Endothelial cell of umbilical vein (primary cell): ENCODE data around the gene STK38L. TPM values are rescaled to one million over a fixed set of nuclear protein-coding genes. Genes with fewer than 3 reads are reported as not detected.

Experiments used
- BruUV-seq: library from RNA; stranded (reverse); fragments of 400-500 nt; replicated peaks from 2 replicates; lab custom pipeline; 2021; lab: Mats Ljungman, UMichigan
- CTCF ChIA-PET: fragments of 300-600, 350-600 bp; sonication (Branson Sonifier 250); formaldehyde crosslinking; loops from one replicate; lab custom pipeline; 2021; ENCODE audit warnings: antibody characterized with exemption, inconsistent platforms; lab: Charles Lee
- POLR2A ChIA-PET: fragments of 300-600, 350-600 bp; sonication (Branson Sonifier 250); formaldehyde crosslinking; loops from one replicate; lab custom pipeline; 2021; ENCODE audit warnings: antibody characterized with exemption, inconsistent platforms; lab: Charles Lee
- DNase-seq: peaks from one replicate; pipeline ENCODE4 v3.0.0-alpha.2; 2011; ENCODE audit warnings: low read depth, low spot score
- FAIRE-seq: peaks from 2 replicates; lab custom pipeline; 2011; peaks lifted over from hg19 to GRCh38; lab: Jason Lieb, UNC
- H2AFZ ChIP-seq: 2 replicates; pipeline ENCODE4 v1.6.0; 2012; ENCODE audit warnings: low read depth, low read length, control low read depth, inconsistent platforms
- H3K27ac ChIP-seq: 2 replicates; pipeline ENCODE4 v1.5.1; 2011; ENCODE audit warnings: low read depth, mild to moderate bottlenecking, control low read depth, low read length, moderate library complexity; ENCODE audit not compliant: insufficient read depth
- H3K27me3 ChIP-seq, 2 experiments: 2 replicates each; pipeline versions ENCODE4 v1.6.0 to v1.6.1; 2011; ENCODE audit warnings: low read length in 2 of 2, mixed read lengths in 1 of 2; ENCODE audit not compliant: control insufficient read depth in 2 of 2, insufficient read depth in 2 of 2
- H3K36me3 ChIP-seq, 2 experiments: 2 replicates in 1 of 2; 3 replicates in 1 of 2; pipeline ENCODE4 v1.5.1; 2011; ENCODE audit warnings: low read length in 2 of 2, mild to moderate bottlenecking in 1 of 2, moderate library complexity in 1 of 2; ENCODE audit not compliant: control insufficient read depth in 2 of 2, insufficient read depth in 2 of 2; ENCODE audit errors: extremely low read depth in 1 of 2
- H3K4me1 ChIP-seq: 3 replicates; pipeline ENCODE4 v1.5.1; 2011; ENCODE audit warnings: mild to moderate bottlenecking, low read length; ENCODE audit not compliant: control insufficient read depth, insufficient read depth; ENCODE audit errors: extremely low read depth
- H3K4me2 ChIP-seq: 2 replicates; pipeline ENCODE4 v1.6.1; 2011; ENCODE audit warnings: low read length, control low read depth, mixed read lengths; ENCODE audit not compliant: insufficient read depth
- H3K4me3 ChIP-seq, 3 experiments: fragments of 200-600 bp in 1 of 3; sonication (generic), shearing (Covaris generic) in 1 of 3; replicated peaks in 1 of 3; 2 replicates each; pipeline ENCODE4 v1.5.1; 2011 to 2016; ENCODE audit warnings: control low read depth in 3 of 3, low read length in 3 of 3, mild to moderate bottlenecking in 2 of 3, inconsistent platforms in 1 of 3, low read depth in 1 of 3, moderate library complexity in 1 of 3; ENCODE audit not compliant: insufficient read depth in 1 of 3
- H3K79me2 ChIP-seq: 2 replicates; pipeline ENCODE4 v1.6.0; 2012; ENCODE audit warnings: low read length, inconsistent platforms; ENCODE audit not compliant: control insufficient read depth, insufficient read depth
- H3K9ac ChIP-seq: replicated peaks from 2 replicates; pipeline ENCODE3; 2011; ENCODE audit warnings: low read length, control low read depth; ENCODE audit not compliant: insufficient read depth; ENCODE audit errors: extremely low read depth
- H3K9me1 ChIP-seq: replicated peaks from 3 replicates; pipeline ENCODE4 v1.6.0; 2011; ENCODE audit warnings: mild to moderate bottlenecking, low read length; ENCODE audit not compliant: control insufficient read depth, insufficient read depth; ENCODE audit errors: extremely low read depth
- H3K9me3 ChIP-seq: replicated peaks from 2 replicates; pipeline ENCODE4 v1.5.1; 2012; ENCODE audit warnings: low read length, inconsistent platforms; ENCODE audit not compliant: control insufficient read depth, insufficient read depth
- H4K20me1 ChIP-seq: replicated peaks from 2 replicates; pipeline ENCODE3; 2011; ENCODE audit warnings: mild to moderate bottlenecking, low read length; ENCODE audit not compliant: control insufficient read depth, insufficient read depth; ENCODE audit errors: extremely low read depth
- EZH2 ChIP-seq: IDR thresholded peaks from 2 replicates; pipeline ENCODE4 v1.6.1; 2012; ENCODE audit warnings: borderline replicate concordance, low read depth, mild to moderate bottlenecking, moderate library complexity, low read length, inconsistent platforms; ENCODE audit not compliant: severe bottlenecking
- FOS ChIP-seq: IDR thresholded peaks from 2 replicates; pipeline ENCODE4 v1.6.1; 2011; ENCODE audit warnings: mild to moderate bottlenecking, low read length, moderate library complexity, borderline replicate concordance; ENCODE audit not compliant: insufficient read depth
- JUN ChIP-seq: IDR thresholded peaks from 2 replicates; pipeline ENCODE4 v1.6.1; 2011; ENCODE audit warnings: borderline replicate concordance, low read depth; ENCODE audit not compliant: insufficient read length, insufficient read depth
- MYC ChIP-seq: IDR thresholded peaks from one replicate; pipeline ENCODE4 v1.6.1; 2011; ENCODE audit warnings: mild to moderate bottlenecking, low read depth, low read length
- POLR2AphosphoS5 ChIP-seq: IDR thresholded peaks from 2 replicates; pipeline ENCODE4 v1.6.1; 2012; ENCODE audit warnings: low read depth, mild to moderate bottlenecking, control low read depth, low read length, moderate library complexity; ENCODE audit not compliant: insufficient read depth
- dilution Hi-C: fragments of 300-500 bp; cut with MboI; formaldehyde crosslinking; loops from one replicate; pipeline ENCODE4 v1.15.0; 2019; ENCODE audit warnings: low sequenced_read_pairs; ENCODE audit not compliant: extremely low pct_ligation_motif_present
- intact Hi-C: fragments of 100-400 bp; cut with micrococcal nuclease; formaldehyde crosslinking; loops from one replicate; pipeline ENCODE4 v1.10.0; 2022
- polyA plus RNA-seq, 4 experiments: library from polyadenylated mRNA; depleted of rRNA in 3 of 4; stranded (reverse) in 3 of 4; unstranded in 1 of 4; fragments of >200 nt; gene quantifications; 2 replicates each; pipeline versions ENCODE4 v1.2.1 to v1.2.3, GENCODE V29; 2011 to 2012; ENCODE audit warnings: missing spikeins in 1 of 4
- total RNA-seq: library from RNA; stranded (reverse); gene quantifications from 2 replicates; pipeline ENCODE4 v1.2.3, GENCODE V29; 2021
- TF ChIP-seq, protein P1 (sequence below): IDR thresholded peaks from 2 replicates; pipeline ENCODE4 v1.6.1; 2011; ENCODE audit not compliant: insufficient read depth, insufficient read length
- TF ChIP-seq, protein P2 (sequence below), 2 donors: IDR thresholded peaks; 1 replicate in 1 of 2; 2 replicates in 1 of 2; pipeline ENCODE4 v1.5.1; 2011; ENCODE audit warnings: low read length in 2 of 2, mild to moderate bottlenecking in 2 of 2, moderate library complexity in 2 of 2, control low read depth in 1 of 2, inconsistent platforms in 1 of 2, low read depth in 1 of 2; ENCODE audit not compliant: insufficient read depth in 1 of 2; ENCODE audit errors: extremely low read depth in 1 of 2

The STK38L gene
- total and polyA plus RNA-seq, 2 donors (not counting 3 experiments of a cell fraction or from before 2014, with no cell fraction given) = 14.7 to 58.4 TPM

DNA sequence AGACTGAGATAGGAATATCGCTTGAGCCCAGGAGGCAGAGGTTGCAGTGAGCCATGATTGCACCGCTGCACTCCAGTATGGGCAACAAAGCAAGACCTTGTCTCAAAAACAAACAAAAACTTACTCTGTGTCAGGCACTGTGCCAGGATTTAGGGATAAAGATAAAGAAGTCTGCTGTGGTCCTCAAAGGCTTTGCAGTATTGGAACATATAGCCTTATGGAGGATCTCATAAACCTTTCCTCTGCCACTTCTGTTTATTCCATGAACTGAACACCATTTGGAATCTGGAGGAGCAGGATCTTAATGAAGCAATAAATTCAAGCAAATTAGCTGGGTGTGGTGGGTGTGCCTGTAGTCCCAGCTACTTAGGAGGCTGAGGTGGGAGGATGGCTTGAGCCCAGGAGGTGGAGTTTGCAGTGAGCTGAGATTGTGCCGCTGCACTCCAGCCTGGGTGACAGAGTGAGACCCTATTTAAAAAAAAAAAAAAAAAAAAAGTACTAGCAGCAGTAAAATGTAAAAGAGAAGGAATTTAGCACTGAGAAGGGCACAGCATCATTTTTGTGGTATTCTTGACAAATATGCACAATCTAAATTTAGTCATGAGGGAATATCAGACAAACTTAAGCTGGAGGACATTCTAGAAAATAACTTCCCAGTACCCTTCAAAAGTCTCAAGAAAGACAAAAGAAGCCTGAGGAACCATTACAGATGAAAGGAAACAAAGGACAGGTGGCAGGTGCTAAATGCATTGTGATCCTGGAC lies 115.7 kb downstream of the STK38L start:
- H3K9me3 ChIP-seq = no peaks in the 10 kb centered on the region
- ChIA-PET POLR2A (no interaction called here), CTCF (interaction anchor here (0.7 kb wide), 1 partner anchor 110 kb away, joined by 4 read pairs; no protein-coding TSS in a partner anchor)
- H3K79me2 ChIP-seq = peaks cover 29% of the 10 kb centered on the region
- dilution Hi-C loops = no loop called here
- no peak overlapping the region for H3K4me2 ChIP-seq
- H3K4me3 ChIP-seq = no peak overlapping the region
- DNase-seq (no peak), FAIRE-seq (no peak)
- H3K4me1 ChIP-seq = no peaks in the 10 kb centered on the region
- no peak overlapping the region for H3K9ac ChIP-seq
- H4K20me1 ChIP-seq = peaks cover 2% of the 10 kb centered on the region
- intact Hi-C loops = no loop called here
- TF ChIP-seq MYC (no peak), JUN (no peak), EZH2 (no peak), POLR2AphosphoS5 (no peak), FOS (no peak)
- TF ChIP-seq, protein P1, sequence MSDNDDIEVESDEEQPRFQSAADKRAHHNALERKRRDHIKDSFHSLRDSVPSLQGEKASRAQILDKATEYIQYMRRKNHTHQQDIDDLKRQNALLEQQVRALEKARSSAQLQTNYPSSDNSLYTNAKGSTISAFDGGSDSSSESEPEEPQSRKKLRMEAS = no peak
- TF ChIP-seq, protein P2, sequence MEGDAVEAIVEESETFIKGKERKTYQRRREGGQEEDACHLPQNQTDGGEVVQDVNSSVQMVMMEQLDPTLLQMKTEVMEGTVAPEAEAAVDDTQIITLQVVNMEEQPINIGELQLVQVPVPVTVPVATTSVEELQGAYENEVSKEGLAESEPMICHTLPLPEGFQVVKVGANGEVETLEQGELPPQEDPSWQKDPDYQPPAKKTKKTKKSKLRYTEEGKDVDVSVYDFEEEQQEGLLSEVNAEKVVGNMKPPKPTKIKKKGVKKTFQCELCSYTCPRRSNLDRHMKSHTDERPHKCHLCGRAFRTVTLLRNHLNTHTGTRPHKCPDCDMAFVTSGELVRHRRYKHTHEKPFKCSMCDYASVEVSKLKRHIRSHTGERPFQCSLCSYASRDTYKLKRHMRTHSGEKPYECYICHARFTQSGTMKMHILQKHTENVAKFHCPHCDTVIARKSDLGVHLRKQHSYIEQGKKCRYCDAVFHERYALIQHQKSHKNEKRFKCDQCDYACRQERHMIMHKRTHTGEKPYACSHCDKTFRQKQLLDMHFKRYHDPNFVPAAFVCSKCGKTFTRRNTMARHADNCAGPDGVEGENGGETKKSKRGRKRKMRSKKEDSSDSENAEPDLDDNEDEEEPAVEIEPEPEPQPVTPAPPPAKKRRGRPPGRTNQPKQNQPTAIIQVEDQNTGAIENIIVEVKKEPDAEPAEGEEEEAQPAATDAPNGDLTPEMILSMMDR (IDR thresholded peaks at IDR 0.05; ENCODE audit: extremely low read depth in 1 of 2, insufficient read depth in 1 of 2, low read depth in 1 of 2, low read length in 2 of 2) = no peak
- H2AFZ ChIP-seq = no peak overlapping the region
- no peaks in the 10 kb centered on the region for H3K9me1 ChIP-seq
- BruUV-seq = no TSS peak
- no peak overlapping the region for H3K27ac ChIP-seq
- no peaks in the 10 kb centered on the region for H3K27me3 ChIP-seq
- H3K36me3 ChIP-seq = no peaks in the 10 kb centered on the region
